NCI-H1930 (cell line): Measurements from ENCODE around the gene DGKA.
"Not testable (repeated sequence)": the region's sequence is repeated elsewhere in the genome, so short reads cannot be mapped to it uniquely, and the experiment has no call there.

Experiments used
- DNase-seq, 2 experiments: peaks; one replicate each; lab custom pipeline; 2025; lab: John Stamatoyannopoulos, UW

The DGKA gene

GRCh38 chr12:55996715-55997534 is 66.0 kb downstream of the DGKA start, which contains the start of gene SUOX:
Gene SUOX, plus strand, starts transcription at chr12:55997276. Its CDS starts 4,946 bp downstream, at chr12:56002222.
- DNase-seq = peak; percentile 79 to 81

GRCh38 chr12:55997535-55997859 is 66.5 kb downstream of the DGKA start:
- no peak for DNase-seq

- not testable (repeated sequence) for DNase-seq
These were observed 68.6 kb downstream of the DGKA start for GRCh38 chr12:55999522-55999921.

- not testable (repeated sequence) for DNase-seq
These were observed 69.1 kb downstream of the DGKA start for GRCh38 chr12:55999999-56000540.

GRCh38 chr12:56001487-56002100 is 70.6 kb downstream of the DGKA start:
- DNase-seq = no peak

- DNase-seq = not testable (repeated sequence)
These were observed 72.4 kb downstream of the DGKA start for GRCh38 chr12:56003376-56003775.
